ENCODE data around the gene SDHAF2. TPM values are rescaled to one million over a fixed set of nuclear protein-coding genes. Genes with fewer than 3 reads are reported as not detected.
A peak's percentile ranks its signal among the peaks of the same experiment; 100 is the strongest.
"Not testable (repeated sequence)": the region's sequence is repeated elsewhere in the genome, so short reads cannot be mapped to it uniquely, and the experiment has no call there.

The SDHAF2 gene
- total RNA-seq (2014; rRNA removed; shearing (Covaris generic)), result 43.5 and 45.4 TPM in 2 replicates
- polyA plus RNA-seq (2015; cell fraction: cytosol; rRNA removed), result 49.4 and 63.3 TPM in 2 replicates
- polyA plus RNA-seq (2015; cell fraction: nucleus; rRNA removed), result 20.9 and 41.8 TPM in 2 replicates

DNA sequence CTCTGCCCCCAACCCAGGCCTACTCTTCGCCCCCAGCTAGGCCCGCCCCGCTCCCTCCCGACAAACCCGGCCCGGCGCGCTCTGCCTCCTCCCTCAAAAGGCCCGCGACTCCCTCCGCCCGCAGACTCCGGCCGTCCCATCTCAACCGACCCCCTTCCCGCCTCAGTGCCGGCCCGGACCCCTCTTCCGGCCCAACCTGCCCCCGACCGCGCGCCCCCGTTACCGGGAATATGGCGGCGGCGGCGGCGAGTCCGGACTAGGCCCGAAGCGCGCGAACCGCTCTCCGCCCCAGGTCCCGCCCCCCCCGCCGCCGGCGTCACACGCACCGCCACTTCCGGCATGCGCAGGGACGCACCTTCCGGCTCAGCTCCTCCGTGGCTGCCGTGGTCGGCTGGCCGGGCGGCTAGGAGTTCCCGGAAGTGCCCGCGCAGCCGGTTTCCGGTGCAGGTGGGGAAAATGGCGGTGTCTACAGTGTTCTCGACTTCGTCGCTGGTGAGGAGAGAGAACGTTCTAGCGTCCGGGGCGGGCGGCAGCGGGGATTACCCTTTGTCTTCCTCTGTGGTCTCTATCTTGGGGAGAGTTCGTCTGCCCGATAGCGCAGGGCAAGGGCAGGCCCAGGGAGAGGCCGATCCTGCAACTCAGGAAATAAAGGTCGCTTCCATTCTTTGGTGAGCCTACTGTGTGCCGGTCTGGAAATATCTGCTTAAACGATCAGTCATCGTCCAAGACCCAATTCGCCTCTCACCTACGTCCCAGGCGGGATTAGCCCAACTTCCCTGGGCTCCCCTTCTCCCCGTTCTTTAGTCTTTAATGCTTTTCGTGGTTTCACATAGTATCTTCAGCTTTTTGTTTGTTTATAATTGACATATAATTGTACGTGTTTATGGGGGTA is at the start of gene SDHAF2, which contains the start of gene CPSF7:
Gene SDHAF2 (plus strand): TSS at position 434 of the 892 bp plus-strand sequence. CDS start 23 bp downstream, at position 457.
Gene CPSF7 (minus strand): TSS at position 285 of the 892 bp plus-strand sequence. CDS start 740 bp downstream, outside the sequence.
- peak; percentile 92 for DNase-seq (ENCODE audit: low read depth, low spot score)
- in situ Hi-C loops (cut with HindIII; ENCODE audit: low pct_unique_long_range_greater_than_20kb, low sequenced_read_pairs), result no loop called here

DNA sequence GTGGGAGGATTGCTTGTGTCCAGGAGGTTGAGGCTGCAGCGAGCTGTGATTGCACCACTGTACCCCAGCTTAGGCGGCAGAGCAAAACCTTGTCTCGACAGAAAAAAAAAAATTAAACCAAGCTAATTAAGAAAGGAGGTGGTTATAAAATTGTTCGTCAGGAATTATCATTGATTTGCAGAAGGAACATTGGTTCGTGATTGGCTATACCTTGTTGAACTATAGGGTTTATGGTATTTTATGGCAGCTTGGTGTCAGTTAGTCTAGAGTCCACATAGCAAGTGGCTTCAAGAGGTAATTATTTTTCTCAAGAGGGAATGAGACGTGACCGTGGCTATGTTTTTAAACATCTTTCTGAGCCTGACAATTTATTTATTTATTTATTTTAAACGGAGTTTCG is 49.0 kb upstream of the SDHAF2 start:
- in situ Hi-C loops (cut with HindIII; ENCODE audit: low pct_unique_long_range_greater_than_20kb, low sequenced_read_pairs), result no loop called here
- no peak for DNase-seq (ENCODE audit: low read depth, low spot score)

DNA sequence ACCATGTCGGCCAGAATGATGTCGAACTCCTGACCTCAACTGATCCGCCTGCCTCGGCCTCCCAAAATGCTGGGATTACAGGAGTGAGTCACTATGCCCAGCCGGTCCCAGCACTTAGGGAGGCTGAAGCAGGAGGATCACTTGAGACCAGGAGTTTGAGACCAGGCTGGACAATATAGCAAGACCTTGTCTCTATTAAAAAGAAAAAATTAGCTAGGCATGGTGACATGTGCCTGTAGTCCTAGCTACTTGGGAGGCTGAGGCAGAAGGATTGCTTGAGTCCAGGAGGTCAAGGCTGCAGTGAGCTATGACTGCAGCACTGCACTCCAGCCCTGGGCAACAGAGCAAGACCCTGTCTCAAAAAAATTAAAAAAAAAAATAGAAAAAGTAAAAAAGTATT is 46.1 kb upstream of the SDHAF2 start:
- DNase-seq (ENCODE audit: low read depth, low spot score); in situ Hi-C loops (cut with HindIII; ENCODE audit: low pct_unique_long_range_greater_than_20kb, low sequenced_read_pairs): not testable (repeated sequence)

DNA sequence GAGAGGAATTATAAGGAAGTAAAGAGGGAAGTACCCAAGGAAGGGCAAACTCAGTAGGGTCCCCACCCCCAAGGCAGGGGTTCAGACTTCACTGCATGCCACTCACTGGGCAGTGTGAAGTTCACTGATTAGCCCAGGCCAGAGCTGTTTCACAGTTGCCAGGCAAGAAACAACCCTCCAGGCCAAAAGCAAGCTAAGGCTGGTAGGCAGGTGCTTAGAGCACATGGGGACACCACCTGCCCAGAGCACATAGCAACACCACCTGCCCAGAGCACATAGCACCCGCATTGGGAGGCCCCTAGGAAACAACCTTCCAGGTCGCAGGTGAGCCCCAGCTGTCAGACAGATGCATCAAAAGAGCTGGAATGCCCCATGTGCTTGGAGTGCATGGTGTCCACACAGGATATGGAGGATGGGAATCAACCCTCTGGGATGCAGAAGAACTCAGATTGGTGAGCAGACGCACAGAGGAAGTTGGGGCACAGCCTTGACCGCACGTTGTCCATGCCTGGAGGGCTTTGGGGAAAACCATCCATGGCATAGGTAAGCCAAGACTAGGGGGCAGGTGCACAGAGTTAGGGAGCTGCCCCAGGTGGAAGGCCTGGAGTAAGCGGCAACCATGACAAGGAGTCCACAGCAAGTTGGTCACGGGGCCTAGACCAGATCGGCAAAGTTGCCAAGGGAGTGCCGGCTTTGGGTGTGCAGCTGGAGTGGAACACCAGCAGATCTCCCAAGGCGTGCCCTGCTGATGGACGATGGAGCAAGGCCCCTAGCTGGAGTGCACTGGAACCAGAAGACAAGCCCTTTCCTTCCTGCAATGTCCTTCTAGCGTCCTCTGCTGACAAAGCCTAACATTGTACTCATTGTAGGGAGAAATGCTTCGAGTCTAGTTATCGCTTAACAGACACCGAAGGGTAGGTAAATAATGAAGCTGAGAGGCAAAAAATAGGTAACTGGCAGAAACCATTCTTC is 45.4 kb upstream of the SDHAF2 start:
- peak; percentile 67 for DNase-seq (ENCODE audit: low read depth, low spot score)
- in situ Hi-C loops (cut with HindIII; ENCODE audit: low pct_unique_long_range_greater_than_20kb, low sequenced_read_pairs), result no loop called here

DNA sequence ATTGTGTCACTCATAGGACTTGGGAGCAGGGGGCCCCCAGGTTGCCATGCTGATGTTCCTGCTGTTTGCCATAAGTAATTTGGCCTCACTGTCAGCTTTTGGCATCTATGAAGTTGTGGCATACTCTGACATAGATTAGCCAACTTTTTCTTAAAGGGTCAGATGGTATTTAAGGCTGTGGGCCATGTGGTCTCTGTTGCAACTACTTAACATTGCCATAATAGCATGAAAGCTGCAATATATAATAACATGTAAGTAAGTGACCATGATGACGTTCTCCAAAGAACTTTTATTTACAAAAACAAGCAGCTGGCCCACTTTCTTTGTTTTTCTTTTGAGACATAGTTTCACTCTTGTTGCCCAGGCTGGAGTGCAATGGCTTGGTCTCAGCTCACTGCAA is 39.8 kb upstream of the SDHAF2 start:
- in situ Hi-C loops (cut with HindIII; ENCODE audit: low pct_unique_long_range_greater_than_20kb, low sequenced_read_pairs), result no loop called here
- no peak for DNase-seq (ENCODE audit: low read depth, low spot score)

DNA sequence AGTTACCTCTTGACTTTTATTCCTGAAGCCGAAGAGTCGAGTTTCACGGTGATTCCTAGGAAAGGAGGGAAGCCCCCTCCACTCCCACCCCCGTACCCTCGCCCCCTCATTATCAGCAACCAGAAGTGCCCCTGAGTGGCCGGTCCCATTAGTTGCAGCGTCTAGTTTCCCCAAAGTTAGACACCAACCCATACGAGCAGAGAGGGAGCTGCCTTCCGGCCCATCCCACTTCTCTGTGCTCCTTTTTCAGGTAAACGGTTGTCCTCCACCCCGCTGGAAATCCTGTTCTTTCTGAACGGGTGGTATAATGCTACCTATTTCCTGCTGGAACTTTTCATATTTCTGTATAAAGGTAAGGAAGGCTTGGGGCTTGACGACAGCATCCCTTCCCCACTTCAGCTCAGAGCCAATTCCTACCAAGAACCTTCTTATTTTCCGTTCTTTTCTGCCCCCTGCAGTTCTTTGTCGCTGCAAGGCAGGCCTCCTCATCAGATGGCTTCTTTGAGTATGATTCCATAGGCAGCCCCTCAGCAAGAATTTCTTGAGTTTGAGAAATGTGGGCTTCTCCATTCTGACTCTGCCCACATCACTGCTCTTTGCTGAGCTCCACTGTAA is 36.8 kb upstream of the SDHAF2 start:
- DNase-seq (ENCODE audit: low read depth, low spot score), result no peak
- in situ Hi-C loops (cut with HindIII; ENCODE audit: low pct_unique_long_range_greater_than_20kb, low sequenced_read_pairs), result no loop called here

DNA sequence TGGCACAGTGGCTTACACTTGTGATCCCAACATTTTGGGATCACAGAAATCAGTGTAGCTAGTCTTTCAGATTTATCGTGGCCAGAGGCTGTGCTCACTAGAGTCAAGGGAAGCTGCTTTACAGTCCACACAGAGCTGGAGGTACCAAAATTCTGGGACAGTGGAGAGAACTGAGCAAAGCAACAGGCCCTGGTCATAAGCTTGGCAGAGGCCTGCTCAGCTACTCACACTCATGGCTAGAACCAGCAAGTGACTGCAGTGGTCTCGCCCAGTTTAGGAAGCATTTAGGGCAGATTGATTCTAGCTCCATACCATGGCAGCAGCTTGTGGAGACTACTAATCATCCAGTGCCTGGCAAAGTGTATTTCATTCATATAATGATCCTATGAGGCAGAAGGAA is 28.8 kb upstream of the SDHAF2 start:
- in situ Hi-C loops (cut with HindIII; ENCODE audit: low pct_unique_long_range_greater_than_20kb, low sequenced_read_pairs), result no loop called here
- DNase-seq (ENCODE audit: low read depth, low spot score), result no peak

DNA sequence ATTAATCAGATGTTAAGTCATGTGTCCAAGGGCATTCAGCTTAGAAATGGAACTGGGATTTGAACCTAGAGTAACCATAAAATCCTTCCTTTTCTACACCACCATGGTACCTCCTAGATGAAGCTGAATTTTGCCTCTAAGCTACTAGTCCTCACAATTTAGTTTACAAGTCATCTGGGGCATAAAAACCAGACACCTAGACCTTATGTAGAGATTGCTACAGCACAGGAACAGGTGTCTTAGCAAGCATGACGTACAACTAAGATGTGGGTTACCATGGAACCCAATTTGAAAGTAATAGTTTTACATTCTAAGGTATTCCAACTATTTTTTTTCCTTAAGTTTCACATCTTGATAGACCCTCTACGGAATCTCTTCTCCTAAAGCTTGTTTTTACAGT is 28.4 kb upstream of the SDHAF2 start:
- in situ Hi-C loops (cut with HindIII; ENCODE audit: low pct_unique_long_range_greater_than_20kb, low sequenced_read_pairs), result no loop called here
- DNase-seq (ENCODE audit: low read depth, low spot score), result no peak

DNA sequence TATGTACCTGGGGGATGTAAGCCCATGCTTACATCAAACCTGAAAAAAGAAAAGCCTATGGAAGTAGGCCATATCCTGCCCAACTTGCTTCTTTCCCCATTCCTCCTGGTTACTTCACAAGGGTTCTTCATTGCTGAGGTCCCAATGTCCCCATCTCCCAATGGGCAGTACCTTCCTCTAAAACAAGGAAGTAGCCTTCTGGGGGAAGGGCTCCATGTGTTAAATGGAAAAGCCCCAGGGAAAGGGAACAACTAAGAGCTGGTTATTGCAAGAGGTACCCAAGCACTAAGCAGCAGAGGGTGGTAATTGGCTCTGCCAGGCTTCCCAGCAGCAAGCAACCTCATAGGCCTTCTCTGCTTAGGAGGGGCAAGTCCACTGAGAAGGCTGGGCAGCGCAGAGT is 26.3 kb upstream of the SDHAF2 start:
- DNase-seq (ENCODE audit: low read depth, low spot score), result no peak
- in situ Hi-C loops (cut with HindIII; ENCODE audit: low pct_unique_long_range_greater_than_20kb, low sequenced_read_pairs), result no loop called here

DNA sequence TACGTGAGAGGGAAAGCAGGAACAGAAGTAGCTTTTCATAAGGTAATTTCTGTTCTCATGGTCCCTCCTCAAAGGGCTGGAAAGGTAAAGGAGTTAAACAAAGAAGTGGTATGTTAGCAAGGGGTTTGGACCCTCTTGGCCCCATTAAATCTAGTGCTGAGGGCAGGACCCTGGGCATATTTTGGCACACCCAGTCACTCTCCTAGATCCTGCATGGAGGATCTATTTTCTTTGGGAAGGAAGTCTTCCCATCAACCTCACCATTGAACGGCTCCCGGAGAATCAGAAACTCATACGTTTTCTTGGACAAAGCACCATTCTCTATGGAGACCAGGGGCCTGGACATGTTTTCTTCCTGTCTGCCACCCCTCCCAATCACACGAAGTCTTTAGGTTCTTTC is 25.8 kb upstream of the SDHAF2 start:
- in situ Hi-C loops (cut with HindIII; ENCODE audit: low pct_unique_long_range_greater_than_20kb, low sequenced_read_pairs), result no loop called here
- DNase-seq (ENCODE audit: low read depth, low spot score), result no peak

DNA sequence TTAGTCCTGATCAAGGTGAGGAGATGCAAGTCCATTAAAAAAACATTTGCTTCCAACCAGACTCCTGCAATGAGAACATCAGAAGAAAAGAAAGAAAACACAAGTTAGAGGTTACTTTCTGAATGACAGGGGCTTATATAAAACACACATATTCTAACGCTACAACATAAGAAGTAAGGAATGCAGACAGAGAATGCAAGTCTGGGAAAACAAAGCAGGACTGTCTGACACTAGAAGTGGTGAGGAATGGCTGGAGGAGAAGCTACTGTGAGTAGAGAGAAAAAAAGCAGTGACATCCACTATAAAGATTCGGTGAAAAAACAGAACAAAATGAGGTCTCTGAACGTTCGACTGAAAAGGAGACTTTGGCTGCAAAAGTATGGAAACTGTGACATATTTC is 25.3 kb upstream of the SDHAF2 start:
- DNase-seq (ENCODE audit: low read depth, low spot score), result no peak
- in situ Hi-C loops (cut with HindIII; ENCODE audit: low pct_unique_long_range_greater_than_20kb, low sequenced_read_pairs), result no loop called here

DNA sequence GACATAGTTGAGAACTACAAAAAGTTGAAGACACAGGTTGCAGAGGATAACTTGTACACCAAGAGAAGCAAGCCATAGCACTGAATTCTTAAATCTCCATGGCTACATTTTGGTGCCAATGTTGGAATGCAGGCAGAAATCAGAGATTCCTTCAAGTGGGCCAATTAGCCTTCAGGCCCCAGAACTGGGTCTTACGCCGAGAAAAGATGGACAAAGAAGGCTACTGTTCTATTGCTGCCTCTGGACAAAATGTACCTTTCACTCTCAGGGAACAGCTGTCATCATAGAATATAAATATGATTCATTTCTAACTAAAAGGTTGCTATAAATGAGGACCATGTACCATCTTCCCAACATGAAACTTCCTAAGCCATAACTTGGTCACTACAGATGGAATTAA is 23.9 kb upstream of the SDHAF2 start:
- DNase-seq (ENCODE audit: low read depth, low spot score), result peak; percentile 22
- in situ Hi-C loops (cut with HindIII; ENCODE audit: low pct_unique_long_range_greater_than_20kb, low sequenced_read_pairs), result no loop called here

DNA sequence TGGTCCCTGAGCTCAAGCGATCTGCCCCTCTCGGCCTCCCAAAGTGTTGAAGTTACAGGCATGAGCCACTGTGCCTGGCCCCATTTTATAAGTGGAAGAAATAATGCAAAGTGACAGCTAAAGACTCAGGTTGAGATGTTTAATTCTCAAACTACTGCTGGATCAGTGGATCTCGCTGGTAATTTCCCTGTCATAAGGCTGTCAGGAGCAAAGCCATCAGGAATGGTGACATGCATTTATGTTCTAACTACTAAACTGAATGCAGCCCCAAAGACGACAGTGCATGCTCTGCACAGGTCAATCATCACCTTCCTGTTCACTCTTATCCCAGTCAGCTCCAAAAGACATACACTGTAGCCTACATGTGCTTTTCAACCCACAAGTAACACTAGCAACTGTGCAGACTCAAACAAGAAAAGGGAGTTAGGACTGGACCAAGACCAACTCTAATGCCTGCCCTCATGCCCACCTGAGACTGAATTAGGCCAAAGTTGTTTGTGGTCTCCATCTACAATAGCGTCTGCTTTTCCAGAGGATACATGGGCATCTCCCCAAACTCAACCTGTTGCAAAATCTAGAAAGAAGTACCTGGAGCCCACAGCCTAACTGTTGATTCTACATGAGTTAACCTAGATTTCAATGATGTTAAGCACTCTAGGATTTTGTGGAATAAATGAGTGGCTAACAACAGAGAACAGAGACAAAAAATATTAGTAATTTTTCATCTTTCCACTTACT is 22.8 kb upstream of the SDHAF2 start:
- in situ Hi-C loops (cut with HindIII; ENCODE audit: low pct_unique_long_range_greater_than_20kb, low sequenced_read_pairs), result no loop called here

DNA sequence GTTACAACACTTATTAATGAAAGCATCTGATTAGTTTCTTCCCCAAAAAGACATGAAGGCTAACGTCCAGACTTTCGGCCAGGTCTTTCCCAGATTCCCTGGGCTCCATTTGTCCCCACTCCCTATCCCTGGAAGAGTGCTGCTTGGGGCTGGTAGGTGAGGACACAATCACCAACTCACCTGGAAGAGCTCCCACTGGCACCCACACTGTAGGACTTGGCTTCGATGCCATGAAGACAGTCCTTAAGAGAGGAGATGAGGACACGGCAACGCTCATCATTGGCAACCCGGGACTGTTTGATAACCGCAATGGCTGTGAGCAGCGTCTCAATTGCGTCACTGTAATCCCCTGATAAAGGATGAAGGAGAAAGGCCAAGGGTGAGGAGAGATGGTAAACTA is 18.3 kb upstream of the SDHAF2 start:
- no peak for DNase-seq (ENCODE audit: low read depth, low spot score)
- in situ Hi-C loops (cut with HindIII; ENCODE audit: low pct_unique_long_range_greater_than_20kb, low sequenced_read_pairs), result no loop called here

More for the DNA sequence above, 22.8 kb upstream of the SDHAF2 start:
- no peak for DNase-seq (ENCODE audit: low read depth, low spot score)

DNA sequence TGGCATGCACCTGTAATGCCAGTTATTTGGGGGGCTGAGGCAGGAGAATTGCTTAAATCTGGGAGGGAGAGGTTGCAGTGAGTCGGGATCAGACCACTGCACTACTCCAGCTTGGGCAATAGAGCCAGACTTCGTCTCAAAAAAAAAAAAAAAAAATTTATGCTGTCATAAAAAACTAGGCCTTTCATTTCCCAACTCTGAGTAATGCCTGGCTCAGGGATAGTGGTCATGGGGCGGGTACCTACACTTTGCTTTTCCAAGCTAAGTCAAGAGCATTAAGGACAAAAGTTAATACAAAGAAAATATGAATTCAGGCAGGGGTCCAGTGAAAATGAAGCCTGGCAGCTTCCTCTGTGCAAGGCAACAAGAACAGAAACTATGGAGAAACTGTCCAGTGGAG is 16.4 kb upstream of the SDHAF2 start:
- DNase-seq (ENCODE audit: low read depth, low spot score), result no peak

DNA sequence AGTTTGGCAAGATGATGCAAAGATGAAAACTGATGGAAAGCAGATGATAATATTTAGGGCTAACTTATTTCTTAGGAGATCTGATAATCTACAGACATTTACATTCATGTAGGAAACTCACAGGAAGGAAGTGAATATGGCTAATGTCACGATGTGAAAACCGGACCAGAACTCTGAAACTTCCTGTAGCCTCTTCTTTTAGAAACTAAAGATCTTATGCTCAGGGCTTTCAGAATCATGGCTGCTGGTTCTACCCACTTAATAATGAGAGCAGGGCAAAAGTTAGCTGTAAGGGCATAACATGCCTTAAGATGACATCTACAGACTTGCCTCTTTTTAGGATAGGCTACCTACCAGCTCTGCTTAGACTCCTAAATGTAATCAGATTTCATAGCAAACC is 15.4 kb upstream of the SDHAF2 start:
- in situ Hi-C loops (cut with HindIII; ENCODE audit: low pct_unique_long_range_greater_than_20kb, low sequenced_read_pairs), result no loop called here
- DNase-seq (ENCODE audit: low read depth, low spot score), result no peak

More for the DNA sequence above, 16.4 kb upstream of the SDHAF2 start:
- in situ Hi-C loops (cut with HindIII; ENCODE audit: low pct_unique_long_range_greater_than_20kb, low sequenced_read_pairs), result no loop called here

DNA sequence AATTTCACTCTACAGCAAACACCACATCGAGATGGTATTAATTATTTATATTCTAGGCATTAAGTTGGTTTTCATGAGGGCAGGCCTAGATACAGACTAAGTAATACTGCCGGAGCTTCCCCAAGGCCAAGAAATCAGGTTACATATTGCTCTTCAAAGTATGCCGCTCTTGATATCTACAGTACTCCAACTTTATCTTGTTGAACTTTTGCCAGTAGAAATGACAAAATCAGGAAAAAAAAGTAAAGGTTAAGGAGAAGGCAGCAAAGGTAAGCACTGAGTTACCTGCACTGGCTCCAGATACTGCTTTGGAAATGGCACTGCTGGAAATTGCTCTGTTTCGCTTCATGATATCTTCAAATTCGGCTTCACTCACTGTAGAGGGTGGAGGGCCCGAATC is 14.5 kb upstream of the SDHAF2 start:
- in situ Hi-C loops (cut with HindIII; ENCODE audit: low pct_unique_long_range_greater_than_20kb, low sequenced_read_pairs), result no loop called here
- no peak for DNase-seq (ENCODE audit: low read depth, low spot score)

Data from SK-MEL-5 (cell line).